NCI-H2196 (cell line): ENCODE results near the gene ZNF333.
"Not testable (repeated sequence)": the region's sequence is repeated elsewhere in the genome, so short reads cannot be mapped to it uniquely, and the experiment has no call there.

ENCODE experiments used
- DNase-seq: peaks from one replicate; lab custom pipeline; 2025; ENCODE audit not compliant: unreplicated experiment; lab: John Stamatoyannopoulos, UW

ZNF333 gene

GRCh38 chr19:14695471-14695870, 5.6 kb downstream of the ZNF333 start:
- no peak for DNase-seq

DNA sequence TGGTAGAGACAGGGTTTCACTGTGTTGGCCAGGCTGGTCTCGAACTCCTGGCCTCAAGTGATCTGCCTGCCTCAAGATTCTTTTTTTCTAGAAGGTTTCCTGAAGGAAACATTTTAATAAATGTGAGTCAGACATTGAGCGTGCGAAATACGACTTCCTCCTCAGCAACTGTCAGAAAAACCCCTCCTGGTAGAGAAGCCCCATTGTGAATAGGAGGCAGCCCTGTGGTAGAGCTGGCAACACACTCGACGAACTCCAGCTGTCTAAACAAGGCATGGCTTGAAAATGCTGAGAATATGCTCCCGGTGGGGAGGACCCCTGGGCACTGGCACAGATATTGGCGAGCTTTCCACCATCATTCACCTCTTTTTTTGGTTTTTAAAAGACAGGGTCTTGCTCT, 9.8 kb downstream of the ZNF333 start:
- no peak for DNase-seq

DNA sequence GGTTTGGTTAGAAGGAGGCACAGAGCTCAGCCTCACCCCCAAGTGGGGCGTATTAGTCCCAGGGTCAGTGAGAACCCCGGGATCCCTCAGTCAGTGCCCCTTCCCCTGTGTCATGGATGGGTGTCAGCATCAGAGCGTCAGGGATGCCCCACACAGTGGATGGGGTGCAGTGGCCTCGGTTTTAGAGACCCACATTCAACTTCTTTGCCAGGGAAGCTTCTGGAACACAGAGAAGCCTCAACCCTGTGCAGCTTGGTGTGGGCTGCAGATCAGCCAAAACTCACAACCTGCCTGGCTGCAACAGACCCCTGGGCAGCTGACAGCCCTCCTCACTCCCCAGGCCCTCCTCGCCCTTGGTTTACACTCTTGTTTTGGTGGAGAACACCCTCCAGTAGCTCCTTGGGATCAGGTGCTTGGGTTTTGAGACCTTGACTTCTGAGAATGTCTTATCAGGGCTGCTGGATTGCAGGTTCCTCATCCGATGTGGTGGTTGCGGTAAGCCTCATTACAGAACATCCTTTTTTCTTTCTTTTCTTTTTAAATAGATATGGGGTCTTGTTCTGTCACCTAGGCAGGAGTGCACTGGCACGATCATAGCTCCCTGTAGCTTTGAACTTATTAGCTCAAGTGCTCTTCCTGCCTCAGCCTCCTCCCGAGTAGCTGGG, 11.0 kb downstream of the ZNF333 start:
- DNase-seq: no peak

- DNase-seq: no peak
These were observed 14.0 kb downstream of the ZNF333 start for GRCh38 chr19:14703833-14704232.

DNA sequence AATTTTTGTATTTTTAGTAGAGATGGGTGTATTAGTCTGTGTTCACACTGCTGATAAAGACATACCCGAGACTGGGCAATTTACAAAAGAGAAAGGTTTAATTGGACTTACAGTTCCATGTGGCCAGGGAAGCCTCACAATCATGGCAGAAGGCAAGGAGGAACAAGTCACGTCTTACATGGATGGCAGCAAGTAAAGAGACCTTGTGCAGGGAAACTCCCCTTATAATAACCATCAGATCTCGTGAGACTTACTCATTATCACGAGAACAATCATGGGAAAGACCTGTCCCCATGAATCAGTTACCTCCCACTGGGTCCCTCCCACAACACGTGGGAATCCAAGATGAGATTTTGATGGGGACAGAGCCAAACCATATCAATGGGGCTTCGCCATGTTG, 14.6 kb downstream of the ZNF333 start:
- DNase-seq: no peak

GRCh38 chr19:14715841-14716240, 26.0 kb downstream of the ZNF333 start:
- DNase-seq: no peak

DNA sequence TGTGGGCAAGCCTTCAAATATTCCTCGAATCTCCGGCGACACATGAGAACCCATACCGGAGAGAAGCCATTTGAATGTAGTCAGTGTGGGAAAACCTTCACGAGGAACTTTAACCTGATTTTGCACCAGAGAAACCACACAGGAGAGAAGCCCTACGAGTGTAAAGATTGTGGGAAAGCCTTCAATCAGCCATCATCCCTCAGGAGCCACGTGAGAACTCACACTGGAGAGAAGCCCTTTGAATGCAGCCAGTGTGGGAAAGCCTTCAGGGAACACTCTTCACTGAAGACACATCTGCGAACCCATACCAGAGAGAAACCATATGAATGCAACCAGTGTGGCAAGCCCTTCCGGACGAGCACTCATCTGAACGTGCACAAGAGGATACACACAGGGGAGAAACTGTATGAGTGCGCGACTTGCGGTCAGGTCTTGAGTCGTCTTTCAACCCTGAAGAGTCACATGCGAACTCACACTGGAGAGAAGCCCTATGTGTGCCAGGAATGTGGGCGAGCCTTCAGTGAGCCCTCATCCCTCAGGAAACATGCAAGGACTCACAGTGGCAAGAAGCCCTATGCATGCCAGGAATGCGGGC, 28.8 kb downstream of the ZNF333 start:
- no peak for DNase-seq

- no peak for DNase-seq
These were observed 29.3 kb downstream of the ZNF333 start for GRCh38 chr19:14719162-14719561.

- no peak for DNase-seq
These were observed 32.3 kb downstream of the ZNF333 start for GRCh38 chr19:14722127-14722526.

GRCh38 chr19:14728595-14728994, 38.7 kb downstream of the ZNF333 start:
- DNase-seq: no peak

GRCh38 chr19:14731200-14731599, 41.4 kb downstream of the ZNF333 start:
- DNase-seq: no peak

DNA sequence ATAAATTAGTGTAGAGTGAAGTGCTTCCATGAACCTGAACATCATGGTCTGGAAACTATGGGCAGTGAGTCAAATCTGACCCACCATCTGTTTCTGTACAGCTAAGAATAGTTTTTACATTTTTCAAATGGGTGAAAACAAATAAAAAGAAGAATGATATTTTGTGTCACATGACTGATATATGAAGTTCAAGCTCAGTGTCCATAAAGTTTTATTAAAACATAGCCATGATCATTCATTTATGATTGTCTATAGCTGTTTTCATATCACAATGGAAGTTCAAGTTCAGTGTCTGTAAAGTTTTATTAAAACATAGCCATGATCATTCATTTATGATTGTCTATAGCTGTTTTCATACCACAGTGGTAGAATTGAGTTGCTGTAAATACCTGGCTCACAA, 42.7 kb downstream of the ZNF333 start:
- no peak for DNase-seq

DNA sequence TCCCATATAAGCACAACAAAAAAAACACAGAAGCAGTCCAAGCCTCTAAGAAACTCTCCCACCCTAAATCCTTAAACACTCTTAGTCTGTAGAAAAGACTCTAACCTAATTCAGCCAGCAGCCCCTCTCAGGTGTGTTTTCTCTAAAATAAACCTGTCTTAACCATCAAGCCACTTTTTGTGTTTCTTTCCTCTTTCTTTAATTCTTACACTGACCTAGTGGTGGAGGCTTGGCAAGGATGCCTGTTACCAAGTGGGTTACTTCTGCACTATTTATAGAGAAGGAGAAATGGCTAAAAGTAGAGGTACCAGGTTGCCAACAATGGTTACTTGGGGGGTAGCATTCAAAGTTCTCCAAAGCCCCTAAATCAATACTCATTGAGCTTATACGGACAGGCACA, 43.7 kb downstream of the ZNF333 start:
- DNase-seq: no peak

DNA sequence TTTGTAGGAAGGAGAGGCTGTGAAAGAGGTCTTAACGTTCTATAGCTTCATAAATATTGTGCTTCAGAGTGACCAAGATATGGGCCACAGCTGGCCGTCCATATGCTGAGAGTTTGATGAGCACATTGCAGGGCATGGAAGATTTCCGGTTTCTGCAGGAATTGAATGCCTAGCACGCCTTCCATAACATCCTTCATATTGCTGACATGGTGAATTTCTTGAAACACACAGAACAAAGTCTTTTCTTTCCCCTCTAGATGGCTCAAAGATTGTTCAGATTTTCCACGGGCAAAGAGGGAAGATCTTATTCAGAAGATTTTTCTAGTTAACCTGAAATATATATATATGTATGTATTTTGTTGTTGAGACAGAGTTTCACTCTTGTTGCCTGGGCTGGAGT, 46.1 kb downstream of the ZNF333 start:
- no peak for DNase-seq

- no peak for DNase-seq
These were observed 57.0 kb downstream of the ZNF333 start for GRCh38 chr19:14746886-14747285.

DNA sequence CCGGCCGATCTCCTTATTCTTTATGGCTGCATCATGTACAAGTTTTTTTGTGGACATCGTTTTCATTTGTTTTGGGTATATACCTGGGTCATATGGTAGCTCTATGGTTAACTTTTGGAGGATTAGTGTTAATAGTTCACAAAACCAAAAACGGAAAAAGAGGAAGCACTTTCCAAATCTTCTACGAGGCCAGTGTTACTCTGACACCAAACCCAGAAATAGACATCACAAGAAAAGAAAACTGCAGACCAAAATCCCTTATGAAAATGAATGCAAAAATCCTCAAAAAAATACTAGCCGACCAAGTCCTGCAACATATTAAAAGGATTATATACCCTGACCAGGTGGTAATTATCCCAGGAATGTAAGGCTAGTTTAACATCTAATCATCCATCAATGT, 58.8 kb downstream of the ZNF333 start:
- no peak for DNase-seq

DNA sequence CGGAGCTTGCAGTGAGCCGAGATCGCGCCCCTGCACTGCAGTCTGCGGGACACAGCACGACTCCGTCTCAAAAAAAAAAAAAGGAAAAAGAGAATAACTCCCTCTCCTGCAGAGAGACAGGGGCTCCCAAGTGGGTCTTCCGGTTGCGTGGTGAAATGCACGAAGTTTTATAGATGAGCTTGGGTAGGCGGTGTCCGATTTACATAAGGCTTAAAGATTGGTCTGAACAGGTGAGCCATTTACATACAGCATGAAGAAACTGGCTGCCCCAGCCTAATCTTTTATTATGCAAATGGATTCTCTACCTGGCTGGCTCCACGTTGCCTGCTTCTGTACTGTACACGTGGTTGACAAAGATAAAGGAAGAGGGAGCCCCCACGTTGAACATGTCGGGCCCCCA, 69.0 kb downstream of the ZNF333 start:
- peak; percentile 49 for DNase-seq

DNA sequence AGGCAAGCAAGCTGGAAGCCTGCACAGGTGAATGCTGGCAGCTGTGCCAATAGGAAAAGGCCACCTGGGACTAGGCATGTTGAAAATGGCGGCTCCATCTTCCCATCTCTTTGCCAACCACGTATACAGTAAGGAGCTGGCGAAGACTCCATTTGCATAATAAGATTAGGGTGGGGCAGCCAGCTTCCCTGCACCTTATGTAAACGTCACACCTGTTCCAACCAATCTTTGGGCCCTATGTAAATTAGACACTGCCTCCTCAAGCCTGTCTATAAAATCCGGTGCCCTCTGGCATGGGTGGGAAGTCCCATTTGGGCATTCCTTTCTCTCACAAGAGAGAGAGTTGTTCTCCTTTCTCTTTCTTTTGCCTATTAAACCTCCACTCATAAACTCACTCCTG, 71.8 kb downstream of the ZNF333 start:
- no peak for DNase-seq

GRCh38 chr19:14762111-14762510, 72.3 kb downstream of the ZNF333 start:
- no peak for DNase-seq

DNA sequence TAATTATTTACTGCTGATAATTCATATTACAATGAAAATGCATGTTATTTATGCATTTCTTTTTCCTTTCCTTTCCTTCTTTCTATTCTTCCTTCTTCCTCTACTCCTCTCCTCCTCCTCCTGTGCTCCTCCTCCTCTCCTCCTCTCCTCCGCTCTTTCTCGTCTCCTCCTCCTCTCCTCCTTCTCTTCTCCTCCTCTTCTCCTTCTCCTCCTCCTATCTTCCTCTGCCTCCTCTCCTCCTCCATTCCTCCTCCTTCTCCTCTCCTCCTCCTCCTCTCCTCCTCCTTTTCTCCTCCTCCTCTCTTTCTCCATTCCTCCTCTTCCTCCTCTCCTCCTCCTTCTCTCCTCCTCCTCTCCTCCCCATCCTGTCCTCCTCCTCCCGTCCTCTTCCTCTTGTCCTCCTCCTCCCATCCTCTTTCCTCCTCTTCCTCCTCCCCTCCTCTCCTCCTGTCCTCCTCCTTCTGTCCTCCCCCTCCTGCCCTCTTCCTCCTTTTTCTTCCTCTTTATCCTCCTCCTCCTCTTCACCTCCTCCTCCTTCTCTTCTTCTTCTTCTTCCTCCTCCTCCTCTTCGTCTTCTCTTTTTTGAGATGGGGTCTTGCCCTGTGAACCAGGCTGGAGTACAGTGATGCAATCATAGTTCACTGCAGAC, 73.8 kb downstream of the ZNF333 start:
- DNase-seq: no peak

DNA sequence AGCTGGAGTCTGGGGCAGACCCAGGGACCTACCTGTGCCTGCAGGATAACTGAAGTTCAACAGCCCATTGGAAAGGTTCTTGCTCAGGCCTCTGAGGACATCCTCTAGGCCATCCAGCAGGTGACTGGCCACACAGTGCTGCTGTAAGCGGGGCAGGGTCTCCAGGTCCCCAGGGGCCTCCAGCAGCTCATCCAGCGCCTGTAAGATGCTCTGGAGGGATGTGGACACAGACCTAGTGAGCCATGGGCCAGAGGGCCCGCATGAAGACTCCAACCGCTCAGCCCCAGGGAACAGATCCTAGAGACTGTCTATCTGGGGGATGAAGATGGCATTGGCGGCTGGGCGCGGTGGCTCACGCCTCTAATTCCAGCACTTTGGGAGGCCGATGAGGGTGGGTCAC, 74.6 kb downstream of the ZNF333 start:
- no peak for DNase-seq

GRCh38 chr19:14765403-14765802, 75.6 kb downstream of the ZNF333 start:
- not testable (repeated sequence) for DNase-seq

GRCh38 chr19:14765841-14766240, 76.0 kb downstream of the ZNF333 start:
- not testable (repeated sequence) for DNase-seq
